ENCODE measurements around the gene SPIRE2. TPM values are rescaled to one million over a fixed set of nuclear protein-coding genes. Genes with fewer than 3 reads are reported as not detected.

The SPIRE2 gene
- total RNA-seq, 1 donor from 2014 or later: 0.61 TPM

GRCh38 chr16:89893642-89894548, 65.6 kb downstream of the SPIRE2 start:
- intact Hi-C loops (cut with micrococcal nuclease): no loop called here

DNA sequence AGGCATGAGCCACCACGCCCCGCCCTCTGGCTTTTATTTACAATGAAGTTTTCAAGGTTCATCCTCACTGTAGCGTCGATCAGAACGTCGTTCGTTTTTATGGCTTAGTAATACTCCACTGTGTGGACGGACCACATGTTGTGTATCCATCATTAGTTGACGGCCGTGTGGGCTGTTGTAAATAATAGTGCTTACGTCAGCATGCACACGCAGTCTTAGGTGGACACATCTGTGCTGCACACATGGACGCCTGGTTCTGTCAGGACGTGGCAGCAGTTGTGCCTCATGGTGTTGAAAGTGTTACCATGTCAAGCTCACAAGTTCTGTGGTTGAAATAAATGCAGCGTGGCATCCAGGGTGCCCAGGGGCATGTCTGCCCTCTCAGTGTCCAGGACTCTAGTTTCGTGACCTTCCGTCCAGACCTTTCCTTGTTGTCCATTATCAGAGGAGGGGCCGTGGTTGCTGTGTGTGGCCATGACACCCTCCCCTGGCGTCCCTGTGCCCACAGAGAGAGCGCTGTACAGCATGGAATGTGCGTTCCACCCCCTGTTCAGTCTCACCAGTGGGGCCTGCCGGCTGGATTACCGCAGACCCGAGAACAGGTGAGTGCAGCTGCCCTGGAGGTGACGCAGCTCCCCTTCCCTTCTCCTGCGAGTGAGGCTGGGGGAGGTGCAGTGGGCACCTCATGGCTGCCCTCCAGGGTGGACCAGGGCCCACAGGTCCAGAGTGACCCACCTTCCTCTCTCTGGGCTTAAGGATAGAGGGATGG, 67.4 kb downstream of the SPIRE2 start:
- intact Hi-C loops (cut with micrococcal nuclease): no loop called here

DNA sequence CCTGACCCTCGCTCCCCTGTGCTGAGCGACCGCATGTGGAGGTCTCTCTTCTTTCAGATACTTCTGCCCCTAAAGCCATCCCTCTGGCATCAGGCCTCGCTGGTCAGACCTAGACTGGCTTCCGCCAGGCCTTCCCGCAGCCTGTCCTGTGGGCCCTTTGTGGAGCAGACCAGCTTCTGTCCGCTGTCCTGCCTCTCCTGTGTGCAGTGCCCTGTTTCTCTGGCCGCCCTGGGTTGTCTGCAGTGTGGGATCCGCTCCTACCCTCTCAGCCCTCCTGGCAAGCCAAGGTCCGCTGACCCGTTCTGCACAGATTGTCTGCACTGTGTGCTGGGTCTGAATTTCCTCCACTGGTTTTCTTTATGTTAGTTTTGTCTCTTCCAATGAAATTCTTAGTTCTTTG, 68.9 kb downstream of the SPIRE2 start:
- intact Hi-C loops (cut with micrococcal nuclease): no loop called here

GRCh38 chr16:89898201-89898967, 70.1 kb downstream of the SPIRE2 start:
- intact Hi-C loops (cut with micrococcal nuclease): no loop called here

GRCh38 chr16:89899879-89900481, 71.7 kb downstream of the SPIRE2 start:
- intact Hi-C loops (cut with micrococcal nuclease): no loop called here

GRCh38 chr16:89900885-89901284, 72.6 kb downstream of the SPIRE2 start:
- intact Hi-C loops (cut with micrococcal nuclease): no loop called here

DNA sequence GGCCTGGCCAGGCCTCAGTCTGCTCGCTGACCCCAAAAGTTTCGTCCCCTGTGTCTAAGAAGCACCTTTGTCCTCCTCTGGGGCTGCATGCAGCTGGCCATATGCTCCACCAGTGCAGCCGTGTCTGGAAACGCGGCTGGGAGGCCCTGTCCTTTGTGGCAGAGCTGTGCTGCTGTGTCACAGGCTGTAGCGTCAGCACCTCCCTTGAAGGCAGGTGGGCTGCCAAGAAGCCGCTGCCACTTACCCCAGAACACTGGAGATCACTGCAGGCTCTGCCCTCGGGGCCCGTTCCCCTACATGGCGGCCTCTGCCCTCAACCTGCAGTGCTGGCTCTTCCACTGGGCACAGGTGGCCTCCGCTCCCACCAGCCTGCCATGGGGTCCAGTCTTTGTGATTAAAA, 74.7 kb downstream of the SPIRE2 start:
- intact Hi-C loops (cut with micrococcal nuclease): no loop called here

DNA sequence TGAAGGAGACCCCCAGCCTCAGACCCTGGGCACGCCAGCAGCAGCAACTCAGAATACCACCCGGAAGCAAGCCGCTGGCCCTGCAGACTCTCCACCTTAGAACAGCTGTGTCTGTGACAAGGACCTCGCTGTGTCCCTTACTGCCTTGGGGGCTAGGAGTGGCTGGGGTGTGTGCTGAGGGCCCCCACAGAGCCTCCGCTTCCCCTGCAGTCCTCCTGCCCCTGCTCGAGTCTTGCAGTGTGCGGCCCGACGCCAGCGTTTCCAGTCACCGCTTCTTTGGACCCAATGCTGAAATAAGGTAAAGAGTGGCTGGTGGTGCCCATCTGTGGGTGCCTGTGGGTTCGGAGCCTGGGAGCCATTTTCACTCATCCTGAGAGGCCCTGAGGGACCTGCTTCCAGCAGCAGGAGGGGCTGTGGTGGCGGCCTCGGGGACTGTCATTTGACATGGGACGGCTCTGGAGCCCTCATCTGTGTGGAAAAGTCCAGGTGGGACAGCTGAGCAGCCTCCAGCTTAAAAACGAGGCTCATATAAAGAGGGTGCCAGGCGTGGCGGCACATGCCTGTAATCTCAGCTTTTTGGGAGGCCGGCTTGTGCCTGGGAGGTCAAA, 75.7 kb downstream of the SPIRE2 start:
- intact Hi-C loops (cut with micrococcal nuclease): no loop called here

GRCh38 chr16:89904606-89905510, 76.6 kb downstream of the SPIRE2 start:
- intact Hi-C loops (cut with micrococcal nuclease): no loop called here

GRCh38 chr16:89905511-89906139, 77.3 kb downstream of the SPIRE2 start:
- intact Hi-C loops (cut with micrococcal nuclease): no loop called here

- intact Hi-C loops (cut with micrococcal nuclease): no loop called here
These were observed 78.1 kb downstream of the SPIRE2 start for GRCh38 chr16:89906140-89907025.

GRCh38 chr16:89907055-89907814, 79.0 kb downstream of the SPIRE2 start:
- intact Hi-C loops (cut with micrococcal nuclease): no loop called here

GRCh38 chr16:89908236-89908635, 80.0 kb downstream of the SPIRE2 start:
- intact Hi-C loops (cut with micrococcal nuclease): no loop called here

GRCh38 chr16:89909777-89910716, 81.8 kb downstream of the SPIRE2 start:
- intact Hi-C loops (cut with micrococcal nuclease): loop anchor here (1.0 kb wide), 2 partner anchors 204 to 210 kb away; no protein-coding TSS in a partner anchor

DNA sequence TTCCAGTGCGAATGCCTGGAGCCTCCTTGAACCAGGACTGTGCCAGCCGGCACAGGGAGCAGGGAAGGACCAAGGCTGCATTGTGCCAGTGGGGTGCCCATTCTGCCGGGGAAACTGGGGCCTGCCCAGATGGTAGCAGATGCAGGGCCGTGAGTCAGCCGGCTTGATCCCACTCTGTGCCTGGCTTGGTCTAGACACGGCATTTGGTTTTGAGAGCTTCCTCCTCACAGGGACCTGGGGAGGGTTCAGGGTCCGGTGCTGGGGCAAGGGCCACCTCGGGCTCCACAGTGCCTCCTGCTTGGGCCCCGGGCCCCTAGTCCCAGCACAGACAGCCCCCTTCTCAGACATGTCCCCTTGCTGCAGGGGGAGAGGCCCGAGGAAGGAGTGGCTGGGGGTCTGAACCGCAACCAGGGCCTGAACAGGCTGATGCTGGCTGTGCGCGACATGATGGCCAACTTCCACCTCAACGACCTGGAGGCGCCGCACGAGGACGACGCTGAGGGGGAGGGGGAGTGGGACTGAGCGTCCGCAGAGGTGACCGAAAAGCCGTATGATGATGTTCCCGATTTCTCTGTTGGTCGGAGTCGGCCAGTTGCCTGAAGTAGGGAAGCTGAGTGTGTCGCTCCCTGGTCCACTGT, 82.6 kb downstream of the SPIRE2 start:
- intact Hi-C loops (cut with micrococcal nuclease): loop anchor here (1.0 kb wide), 2 partner anchors 205 to 211 kb away; no protein-coding TSS in a partner anchor

- intact Hi-C loops (cut with micrococcal nuclease): no loop called here
These were observed 83.1 kb downstream of the SPIRE2 start for GRCh38 chr16:89911375-89911774.
